GM12875 (cell line): ENCODE data around the gene VAMP2.
"Not testable (repeated sequence)": the region's sequence is repeated elsewhere in the genome, so short reads cannot be mapped to it uniquely, and the experiment has no call there.

Source experiments
- H3K4me3 ChIP-seq: one replicate; pipeline ENCODE4 v1.5.1; 2011; ENCODE audit warnings: low read depth, low read length, control low read depth
- TF ChIP-seq, protein P1 (sequence below): IDR thresholded peaks from 2 replicates; pipeline ENCODE4 v1.5.1; 2011; ENCODE audit warnings: low read depth, mild to moderate bottlenecking, control low read depth, inconsistent platforms, low read length, moderate library complexity, borderline replicate concordance; ENCODE audit not compliant: insufficient read depth

VAMP2 gene

GRCh38 chr17:8173871-8174322 is 11.1 kb upstream of the VAMP2 start:
- TF ChIP-seq, protein P1, sequence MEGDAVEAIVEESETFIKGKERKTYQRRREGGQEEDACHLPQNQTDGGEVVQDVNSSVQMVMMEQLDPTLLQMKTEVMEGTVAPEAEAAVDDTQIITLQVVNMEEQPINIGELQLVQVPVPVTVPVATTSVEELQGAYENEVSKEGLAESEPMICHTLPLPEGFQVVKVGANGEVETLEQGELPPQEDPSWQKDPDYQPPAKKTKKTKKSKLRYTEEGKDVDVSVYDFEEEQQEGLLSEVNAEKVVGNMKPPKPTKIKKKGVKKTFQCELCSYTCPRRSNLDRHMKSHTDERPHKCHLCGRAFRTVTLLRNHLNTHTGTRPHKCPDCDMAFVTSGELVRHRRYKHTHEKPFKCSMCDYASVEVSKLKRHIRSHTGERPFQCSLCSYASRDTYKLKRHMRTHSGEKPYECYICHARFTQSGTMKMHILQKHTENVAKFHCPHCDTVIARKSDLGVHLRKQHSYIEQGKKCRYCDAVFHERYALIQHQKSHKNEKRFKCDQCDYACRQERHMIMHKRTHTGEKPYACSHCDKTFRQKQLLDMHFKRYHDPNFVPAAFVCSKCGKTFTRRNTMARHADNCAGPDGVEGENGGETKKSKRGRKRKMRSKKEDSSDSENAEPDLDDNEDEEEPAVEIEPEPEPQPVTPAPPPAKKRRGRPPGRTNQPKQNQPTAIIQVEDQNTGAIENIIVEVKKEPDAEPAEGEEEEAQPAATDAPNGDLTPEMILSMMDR = no peak
- H3K4me3 ChIP-seq = peak overlapping the region; percentile 19

DNA sequence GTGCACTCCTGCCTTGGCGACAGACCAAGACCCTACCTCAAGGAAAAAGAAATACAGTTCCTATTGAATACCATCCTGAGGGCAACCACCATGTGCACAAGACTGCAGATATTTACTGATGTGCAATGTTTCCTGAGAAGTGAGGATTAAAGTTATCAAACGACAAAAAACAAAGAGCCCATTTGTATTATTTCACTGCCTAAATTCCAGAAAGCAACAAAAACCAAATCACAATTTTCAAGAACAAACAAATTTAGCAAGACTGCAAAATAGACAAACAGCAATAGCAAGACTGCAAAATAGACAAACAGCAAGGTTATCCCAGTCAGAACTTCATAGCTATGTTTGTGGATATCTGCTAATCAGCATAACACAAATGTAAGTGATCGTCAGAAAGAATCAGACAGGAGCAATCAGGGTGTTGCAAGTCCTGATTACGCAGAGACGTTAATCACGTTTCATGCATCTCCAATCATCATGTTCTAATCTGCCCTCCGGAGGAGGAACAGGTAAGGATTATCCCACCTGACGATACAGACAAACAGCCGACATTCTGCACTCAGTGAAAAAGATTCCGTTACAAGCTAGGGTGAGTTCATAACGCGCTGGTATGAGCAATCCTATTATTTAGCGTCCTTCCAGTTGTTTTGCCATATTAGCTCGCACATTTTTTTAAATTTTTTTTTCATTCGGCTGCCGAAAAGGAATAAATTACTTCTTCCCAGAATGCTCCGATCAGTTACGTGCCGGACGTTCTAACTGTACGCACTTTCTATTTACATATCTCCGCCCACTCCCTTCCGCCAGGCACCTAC is 10.5 kb upstream of the VAMP2 start:
- TF ChIP-seq, protein P1 = no peak

DNA sequence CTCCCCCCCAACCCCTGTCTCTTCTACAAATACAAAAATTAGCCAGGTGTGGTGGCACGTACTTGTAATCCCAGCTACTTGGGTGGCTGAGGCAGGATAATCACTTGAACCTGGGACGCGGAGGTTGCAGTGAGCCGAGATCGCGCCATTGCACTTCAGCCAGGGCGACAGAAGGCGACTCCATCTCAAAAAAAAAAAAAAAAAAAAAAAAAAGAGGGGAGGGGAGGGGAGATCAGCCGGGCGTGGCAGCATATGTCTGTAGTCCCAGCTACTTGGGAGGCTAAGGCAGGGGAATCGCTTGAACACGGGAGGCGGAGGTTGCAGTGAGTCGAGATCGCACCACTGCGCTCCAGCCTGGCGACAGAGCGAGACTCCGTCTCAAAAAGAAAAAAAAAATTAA is 7.4 kb upstream of the VAMP2 start:
- not testable (repeated sequence) for H3K4me3 ChIP-seq

More for the DNA sequence above, 10.5 kb upstream of the VAMP2 start:
- peak overlapping the region; percentile 36 for H3K4me3 ChIP-seq

- TF ChIP-seq, protein P1 = no peak
These were observed 4.8 kb upstream of the VAMP2 start for GRCh38 chr17:8167526-8167925.

GRCh38 chr17:8166731-8167130 is 4.0 kb upstream of the VAMP2 start:
- TF ChIP-seq, protein P1 = no peak
- no peak overlapping the region for H3K4me3 ChIP-seq

More at GRCh38 chr17:8167526-8167925, 4.8 kb upstream of the VAMP2 start:
- no peak overlapping the region for H3K4me3 ChIP-seq

DNA sequence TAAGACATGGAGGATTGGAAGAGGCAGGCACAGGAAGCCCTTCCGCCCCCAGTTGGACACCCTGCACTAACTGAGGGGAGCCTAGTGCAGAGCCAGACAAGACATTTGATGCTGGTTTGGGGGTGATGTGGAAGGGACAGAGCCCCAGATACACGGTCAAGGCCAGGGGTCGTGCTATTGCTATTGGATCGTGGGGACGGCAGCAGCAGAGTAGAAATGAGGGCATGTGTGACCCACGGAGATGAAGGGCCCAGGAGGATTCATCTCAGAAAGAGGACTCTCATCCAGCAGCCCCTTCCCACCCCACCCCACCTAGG is 2.0 kb upstream of the VAMP2 start:
- no peak overlapping the region for H3K4me3 ChIP-seq
- TF ChIP-seq, protein P1 = no peak

GRCh38 chr17:8163978-8164814 is 1.4 kb upstream of the VAMP2 start:
- TF ChIP-seq, protein P1 = no peak
- no peak overlapping the region for H3K4me3 ChIP-seq
